Cardiac septum (tissue), 1 donor: Measurements from ENCODE around the gene ARSI. TPM values are rescaled to one million over a fixed set of nuclear protein-coding genes. Genes with fewer than 3 reads are reported as not detected.
A peak's percentile ranks its signal among the peaks of the same experiment; 100 is the strongest.

ENCODE experiments used
- DNase-seq: peaks from one replicate; pipeline ENCODE4 v3.0.0-alpha.2; 2020; ENCODE audit warnings: low spot score
- intact Hi-C: fragments of 100-400 bp; cut with DNase I; formaldehyde crosslinking; loops from one replicate; pipeline ENCODE4 v1.14.0; 2022
- total RNA-seq: library from RNA; stranded (reverse); fragmentation: NEBNext Ultra II Directional; extraction: Animal tissue kit (Norgen Biotek cat#: 25700); gene quantifications from one replicate; pipeline ENCODE4 v1.2.1, GENCODE V29; 2021
- donor health status: DM: no; HTN: no; CAD: no.

ARSI gene
- total RNA-seq, 1 donor from 2014 or later, result 0.38 TPM

- intact Hi-C loops, result no loop called here
- peak; percentile 19 for DNase-seq
Observed at GRCh38 chr5:150329038-150329437, 26.3 kb upstream of the ARSI start.

- DNase-seq, result peak; percentile 17
- intact Hi-C loops, result no loop called here
Observed at GRCh38 chr5:150328515-150328914, 25.8 kb upstream of the ARSI start.

- DNase-seq, result no peak
- intact Hi-C loops, result no loop called here
Observed at GRCh38 chr5:150327139-150327538, 24.4 kb upstream of the ARSI start.

GRCh38 chr5:150326707-150327106, 24.0 kb upstream of the ARSI start:
- intact Hi-C loops, result no loop called here
- no peak for DNase-seq

GRCh38 chr5:150325426-150325825, 22.7 kb upstream of the ARSI start:
- peak; percentile 55 for DNase-seq
- intact Hi-C loops, result no loop called here

- intact Hi-C loops, result no loop called here
- DNase-seq, result peak; percentile 47
Observed at GRCh38 chr5:150323819-150324218, 21.1 kb upstream of the ARSI start.

- DNase-seq, result no peak
- intact Hi-C loops, result no loop called here
Observed at GRCh38 chr5:150323092-150323491, 20.4 kb upstream of the ARSI start.

- no peak for DNase-seq
- intact Hi-C loops, result no loop called here
Observed at GRCh38 chr5:150322202-150322601, 19.5 kb upstream of the ARSI start.

- no peak for DNase-seq
- intact Hi-C loops, result no loop called here
Observed at GRCh38 chr5:150321784-150322183, 19.1 kb upstream of the ARSI start.

- peak; percentile 15 for DNase-seq
- intact Hi-C loops, result no loop called here
Observed at GRCh38 chr5:150321211-150321610, 18.5 kb upstream of the ARSI start.

- peak; percentile 60 for DNase-seq
- intact Hi-C loops, result no loop called here
Observed at GRCh38 chr5:150320044-150320613, 17.4 kb upstream of the ARSI start.

- intact Hi-C loops, result no loop called here
- no peak for DNase-seq
Observed at GRCh38 chr5:150319484-150319790, 16.7 kb upstream of the ARSI start.

GRCh38 chr5:150318613-150319483, 16.1 kb upstream of the ARSI start:
- intact Hi-C loops, result no loop called here
- peak; percentile 74 for DNase-seq

GRCh38 chr5:150317048-150318003, 14.6 kb upstream of the ARSI start:
- intact Hi-C loops, result no loop called here
- peak; percentile 55 for DNase-seq

- intact Hi-C loops, result no loop called here
- no peak for DNase-seq
Observed at GRCh38 chr5:150316320-150316719, 13.6 kb upstream of the ARSI start.

GRCh38 chr5:150315245-150315644, 12.5 kb upstream of the ARSI start:
- intact Hi-C loops, result no loop called here
- DNase-seq, result peak; percentile 4

- intact Hi-C loops, result no loop called here
- peak; percentile 39 for DNase-seq
Observed at GRCh38 chr5:150313921-150314716, 11.4 kb upstream of the ARSI start.

GRCh38 chr5:150313501-150313900, 10.8 kb upstream of the ARSI start:
- DNase-seq, result no peak
- intact Hi-C loops, result no loop called here

GRCh38 chr5:150312518-150312917, 9.8 kb upstream of the ARSI start:
- peak; percentile 43 for DNase-seq
- intact Hi-C loops, result no loop called here
